Esophagus muscularis mucosa (tissue), 4 donors: Measurements from ENCODE around the gene WDCP. TPM values are rescaled to one million over a fixed set of nuclear protein-coding genes. Genes with fewer than 3 reads are reported as not detected.

Source experiments
- DNase-seq: peaks from one replicate; pipeline ENCODE4 v3.0.0-alpha.2; 2017; ENCODE audit errors: extremely low spot score
- H3K27ac ChIP-seq, 4 donors: fragments of 200-600 bp; sonication (generic); replicated peaks in 1 of 4; 1 replicate in 3 of 4; 2 replicates in 1 of 4; pipeline ENCODE4 v1.5.1; 2016 to 2019; ENCODE audit warnings: mild to moderate bottlenecking in 1 of 4
- H3K27me3 ChIP-seq, 4 donors: fragments of 200-600 bp; sonication (generic); one replicate each; pipeline versions ENCODE4 v1.5.1 to v1.6.0; 2016 to 2019
- H3K36me3 ChIP-seq, 4 donors: fragments of 200-600 bp; sonication (generic); one replicate each; pipeline ENCODE4 v1.5.1; 2016 to 2019
- H3K4me1 ChIP-seq, 4 donors: fragments of 200-600 bp; sonication (generic); one replicate each; pipeline ENCODE4 v1.5.1; 2016 to 2019
- H3K4me3 ChIP-seq, 4 donors: fragments of 200-600 bp; sonication (generic); 1 replicate in 2 of 4; 2 replicates in 2 of 4; pipeline ENCODE4 v1.5.1; 2016 to 2019; ENCODE audit warnings: mild to moderate bottlenecking in 4 of 4, moderate library complexity in 1 of 4
- H3K9me3 ChIP-seq, 4 donors: fragments of 200-600 bp; sonication (generic); 1 replicate in 3 of 4; 2 replicates in 1 of 4; pipeline ENCODE4 v1.5.1; 2016 to 2019
- CTCF ChIP-seq, 3 experiments: fragments of 200-600 bp in 2 of 3; fragments of 450-650 bp in 1 of 3; sonication (generic) in 2 of 3; IDR thresholded peaks; one replicate each; pipeline ENCODE4 v1.5.1; 2017 to 2019; ENCODE audit warnings: antibody characterized with exemption in 3 of 3, mild to moderate bottlenecking in 2 of 3, moderate library complexity in 1 of 3
- EP300 ChIP-seq: sonication (generic); formaldehyde crosslinking; IDR thresholded peaks from one replicate; pipeline ENCODE4 v1.6.1; 2017; ENCODE audit warnings: antibody characterized with exemption
- POLR2A ChIP-seq: fragments of 450-650 bp; IDR thresholded peaks from one replicate; pipeline ENCODE4 v1.6.1; 2017; ENCODE audit warnings: antibody characterized with exemption, moderate library complexity, mild to moderate bottlenecking, low read depth
- POLR2AphosphoS5 ChIP-seq, 2 donors: sonication (generic); formaldehyde crosslinking; IDR thresholded peaks; one replicate each; pipeline ENCODE4 v1.6.1; 2017; ENCODE audit warnings: antibody characterized with exemption in 2 of 2
- WGBS: methylation state at CpG from one replicate; pipeline ENCODE4 v1.1.5; 2018; 5-methylcytosine and 5-hydroxymethylcytosine counted together
- intact Hi-C: fragments of 100-400 bp; cut with DNase I; formaldehyde crosslinking; loops from one replicate; pipeline ENCODE4 v1.15.1; 2023
- total RNA-seq, 4 donors: library from RNA; depleted of rRNA; stranded (reverse); fragments of >200 nt; gene quantifications; one replicate each; pipeline versions ENCODE4 v1.1.0 to v1.2.1, GENCODE V29; 2016

Gene WDCP
- total RNA-seq, 4 donors from 2014 or later, result 4.5 to 9.1 (median 6.2) TPM

- H3K4me3 ChIP-seq, result no peak overlapping the region
- H3K27ac ChIP-seq, result no peak overlapping the region
- peaks cover 12 to 31% (median 16%) of the 10 kb centered on the region in 4 donors for H3K4me1 ChIP-seq
- DNase-seq, result no peak
- H3K36me3 ChIP-seq, result peaks cover 13 to 72% (median 60%) of the 10 kb centered on the region in 4 donors
- TF ChIP-seq POLR2A (no peak), CTCF (IDR thresholded peaks at IDR 0.05) (no peak)
- 83% methylated on average over 4 of the region's 4 CpGs for WGBS
- no peaks in the 10 kb centered on the region for H3K27me3 ChIP-seq
- intact Hi-C loops, result no loop called here
- no peaks in the 10 kb centered on the region for H3K9me3 ChIP-seq
Measured at GRCh38 chr2:24072259-24072658, 25.1 kb upstream of the WDCP start.

GRCh38 chr2:24065341-24065740 is 18.1 kb upstream of the WDCP start:
- H3K27me3 ChIP-seq, result no peaks in the 10 kb centered on the region
- no peak for DNase-seq
- WGBS, result 86% methylated on average over 2 of the region's 2 CpGs
- H3K4me1 ChIP-seq, result no peaks in the 10 kb centered on the region
- no peaks in the 10 kb centered on the region for H3K9me3 ChIP-seq
- no peak for TF ChIP-seq POLR2A
- TF ChIP-seq POLR2AphosphoS5 (IDR thresholded peaks at IDR 0.05), result no peak
- no peak for TF ChIP-seq CTCF (IDR thresholded peaks at IDR 0.05)
- TF ChIP-seq EP300, result no peak
- H3K4me3 ChIP-seq, result no peak overlapping the region
- H3K27ac ChIP-seq, result no peak overlapping the region
- peaks cover 17 to 51% (median 46%) of the 10 kb centered on the region in 4 donors for H3K36me3 ChIP-seq
- intact Hi-C loops, result no loop called here

GRCh38 chr2:24058564-24059271 is 11.5 kb upstream of the WDCP start:
- Histone ChIP-seq H3K27ac (no peak overlapping the region), H3K4me1 (no peaks in the 10 kb centered on the region), H3K9me3 (no peaks in the 10 kb centered on the region), H3K27me3 (no peaks in the 10 kb centered on the region), H3K4me3 (no peak overlapping the region), H3K36me3 (no peaks in the 10 kb centered on the region)
- intact Hi-C loops, result no loop called here
- 92% methylated on average over 4 of the region's 4 CpGs for WGBS
- TF ChIP-seq EP300 (no peak), CTCF (IDR thresholded peaks at IDR 0.05) (no peak), POLR2A (no peak), POLR2AphosphoS5 (IDR thresholded peaks at IDR 0.05) (no peak)
- no peak for DNase-seq

- Histone ChIP-seq H3K27me3 (no peaks in the 10 kb centered on the region), H3K4me1 (peaks cover 0 to 1% (median 0%) of the 10 kb centered on the region in 4 donors), H3K4me3 (no peak overlapping the region), H3K9me3 (no peaks in the 10 kb centered on the region), H3K36me3 (no peaks in the 10 kb centered on the region), H3K27ac (no peak overlapping the region)
- WGBS, result 98% methylated on average over 6 of the region's 6 CpGs
- intact Hi-C loops, result no loop called here
- no peak for DNase-seq
- no peak for TF ChIP-seq POLR2A
- TF ChIP-seq CTCF (IDR thresholded peaks at IDR 0.05), result no peak
- no peak for TF ChIP-seq POLR2AphosphoS5 (IDR thresholded peaks at IDR 0.05)
- no peak for TF ChIP-seq EP300
Measured at GRCh38 chr2:24055750-24056149, 8.6 kb upstream of the WDCP start.
